ENCODE measurements around the gene NADK2.

The NADK2 gene

GRCh38 chr5:36244076-36244475 lies 2.4 kb upstream of the NADK2 start:
- H3K27me3 ChIP-seq (ENCODE audit: insufficient read depth, low read length): peaks cover 10% of the 10 kb centered on the region
- H3K36me3 ChIP-seq (ENCODE audit: insufficient read depth, low read length): no peaks in the 10 kb centered on the region
- WGBS: 63% methylated on average over 2 of the region's 3 CpGs
- H3K4me1 ChIP-seq (ENCODE audit: insufficient read depth, low read length): peaks cover 18% of the 10 kb centered on the region
- H3K4me3 ChIP-seq (ENCODE audit: low read length): no peak overlapping the region
- no peak overlapping the region for H3K27ac ChIP-seq (ENCODE audit: low read depth, low read length)
- H3K9me3 ChIP-seq (ENCODE audit: insufficient read depth, low read depth, low read length): no peaks in the 10 kb centered on the region
- H3K9ac ChIP-seq (ENCODE audit: low read depth, low read length): no peak overlapping the region

- Histone ChIP-seq H3K9ac (ENCODE audit: low read depth, low read length) (no peak overlapping the region), H3K27me3 (ENCODE audit: insufficient read depth, low read length) (peaks cover 10% of the 10 kb centered on the region), H3K27ac (ENCODE audit: low read depth, low read length) (no peak overlapping the region), H3K36me3 (ENCODE audit: insufficient read depth, low read length) (no peaks in the 10 kb centered on the region), H3K4me3 (ENCODE audit: low read length) (no peak overlapping the region), H3K9me3 (ENCODE audit: insufficient read depth, low read depth, low read length) (no peaks in the 10 kb centered on the region), H3K4me1 (ENCODE audit: insufficient read depth, low read length) (peaks cover 22% of the 10 kb centered on the region)
- WGBS: 96% methylated on average over 1 of the region's 1 CpG
Measured at GRCh38 chr5:36243653-36244052, 1.9 kb upstream of the NADK2 start.

- WGBS: 82% methylated on average over 24 of the region's 24 CpGs
- H3K36me3 ChIP-seq (ENCODE audit: insufficient read depth, low read length): no peaks in the 10 kb centered on the region
- H3K27ac ChIP-seq (ENCODE audit: low read depth, low read length): peak overlapping the region; percentile 62; the same call in 1 of the 2 replicates
- peaks cover 10% of the 10 kb centered on the region for H3K27me3 ChIP-seq (ENCODE audit: insufficient read depth, low read length)
- no peaks in the 10 kb centered on the region for H3K9me3 ChIP-seq (ENCODE audit: insufficient read depth, low read depth, low read length)
- H3K4me3 ChIP-seq (ENCODE audit: low read length): peak overlapping the region; percentile 71
- H3K4me1 ChIP-seq (ENCODE audit: insufficient read depth, low read length): peaks cover 27% of the 10 kb centered on the region
- H3K9ac ChIP-seq (ENCODE audit: low read depth, low read length): peak overlapping the region; percentile 68
Measured at GRCh38 chr5:36242534-36243485, 1.1 kb upstream of the NADK2 start.

- Histone ChIP-seq H3K4me3 (ENCODE audit: low read length) (peak overlapping the region; percentile 71), H3K36me3 (ENCODE audit: insufficient read depth, low read length) (no peaks in the 10 kb centered on the region), H3K9me3 (ENCODE audit: insufficient read depth, low read depth, low read length) (no peaks in the 10 kb centered on the region), H3K9ac (ENCODE audit: low read depth, low read length) (peak overlapping the region; percentile 89), H3K27me3 (ENCODE audit: insufficient read depth, low read length) (peaks cover 10% of the 10 kb centered on the region), H3K27ac (ENCODE audit: low read depth, low read length) (peak overlapping the region; percentile 56), H3K4me1 (ENCODE audit: insufficient read depth, low read length) (peaks cover 27% of the 10 kb centered on the region)
- WGBS: under 1% methylated on average over 61 of the region's 61 CpGs
Measured at GRCh38 chr5:36240779-36241630, 720 bp downstream of the NADK2 start.

GRCh38 chr5:36239370-36240293 lies 2.1 kb downstream of the NADK2 start:
- no peak overlapping the region for H3K27ac ChIP-seq (ENCODE audit: low read depth, low read length)
- H3K27me3 ChIP-seq (ENCODE audit: insufficient read depth, low read length): peaks cover 10% of the 10 kb centered on the region
- 82% methylated on average over 3 of the region's 4 CpGs for WGBS
- H3K36me3 ChIP-seq (ENCODE audit: insufficient read depth, low read length): no peaks in the 10 kb centered on the region
- H3K4me1 ChIP-seq (ENCODE audit: insufficient read depth, low read length): peaks cover 27% of the 10 kb centered on the region
- H3K9me3 ChIP-seq (ENCODE audit: insufficient read depth, low read depth, low read length): no peaks in the 10 kb centered on the region
- no peak overlapping the region for H3K9ac ChIP-seq (ENCODE audit: low read depth, low read length)
- H3K4me3 ChIP-seq (ENCODE audit: low read length): no peak overlapping the region

GRCh38 chr5:36238502-36239295 lies 3.0 kb downstream of the NADK2 start:
- H3K36me3 ChIP-seq (ENCODE audit: insufficient read depth, low read length): no peaks in the 10 kb centered on the region
- WGBS: 37% methylated on average over 1 of the region's 2 CpGs
- no peak overlapping the region for H3K27ac ChIP-seq (ENCODE audit: low read depth, low read length)
- peaks cover 27% of the 10 kb centered on the region for H3K4me1 ChIP-seq (ENCODE audit: insufficient read depth, low read length)
- H3K4me3 ChIP-seq (ENCODE audit: low read length): no peak overlapping the region
- H3K27me3 ChIP-seq (ENCODE audit: insufficient read depth, low read length): peaks cover 10% of the 10 kb centered on the region
- no peaks in the 10 kb centered on the region for H3K9me3 ChIP-seq (ENCODE audit: insufficient read depth, low read depth, low read length)
- no peak overlapping the region for H3K9ac ChIP-seq (ENCODE audit: low read depth, low read length)

GRCh38 chr5:36237751-36238150 lies 4.0 kb downstream of the NADK2 start:
- Histone ChIP-seq H3K27ac (ENCODE audit: low read depth, low read length) (no peak overlapping the region), H3K4me1 (ENCODE audit: insufficient read depth, low read length) (peaks cover 27% of the 10 kb centered on the region), H3K4me3 (ENCODE audit: low read length) (no peak overlapping the region), H3K27me3 (ENCODE audit: insufficient read depth, low read length) (peaks cover 3% of the 10 kb centered on the region), H3K9me3 (ENCODE audit: insufficient read depth, low read depth, low read length) (no peaks in the 10 kb centered on the region), H3K36me3 (ENCODE audit: insufficient read depth, low read length) (no peaks in the 10 kb centered on the region), H3K9ac (ENCODE audit: low read depth, low read length) (no peak overlapping the region)
- WGBS: 91% methylated on average over 2 of the region's 2 CpGs

DNA sequence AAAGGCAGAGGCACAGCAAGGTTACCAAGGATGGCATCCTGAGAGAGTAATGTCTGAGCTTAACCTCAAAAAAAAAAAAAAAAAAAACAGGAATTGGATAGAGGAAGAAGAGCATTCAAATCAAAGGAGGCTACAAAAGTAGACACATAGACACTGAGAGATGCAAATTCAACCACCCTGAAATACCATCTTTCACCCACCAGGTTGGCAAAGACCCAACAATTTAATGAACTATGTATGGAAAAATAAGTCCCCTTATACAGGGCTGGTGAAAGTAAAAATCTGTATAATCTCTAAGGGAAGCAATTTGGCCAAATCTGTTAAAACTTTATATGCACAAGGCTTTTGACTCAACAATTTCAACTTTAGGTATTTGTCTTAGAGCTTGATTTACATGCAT lies 4.9 kb downstream of the NADK2 start:
- Histone ChIP-seq H3K9me3 (ENCODE audit: insufficient read depth, low read depth, low read length) (no peaks in the 10 kb centered on the region), H3K27ac (ENCODE audit: low read depth, low read length) (no peak overlapping the region), H3K27me3 (ENCODE audit: insufficient read depth, low read length) (no peaks in the 10 kb centered on the region), H3K36me3 (ENCODE audit: insufficient read depth, low read length) (no peaks in the 10 kb centered on the region), H3K9ac (ENCODE audit: low read depth, low read length) (no peak overlapping the region), H3K4me1 (ENCODE audit: insufficient read depth, low read length) (peaks cover 24% of the 10 kb centered on the region), H3K4me3 (ENCODE audit: low read length) (no peak overlapping the region)

DNA sequence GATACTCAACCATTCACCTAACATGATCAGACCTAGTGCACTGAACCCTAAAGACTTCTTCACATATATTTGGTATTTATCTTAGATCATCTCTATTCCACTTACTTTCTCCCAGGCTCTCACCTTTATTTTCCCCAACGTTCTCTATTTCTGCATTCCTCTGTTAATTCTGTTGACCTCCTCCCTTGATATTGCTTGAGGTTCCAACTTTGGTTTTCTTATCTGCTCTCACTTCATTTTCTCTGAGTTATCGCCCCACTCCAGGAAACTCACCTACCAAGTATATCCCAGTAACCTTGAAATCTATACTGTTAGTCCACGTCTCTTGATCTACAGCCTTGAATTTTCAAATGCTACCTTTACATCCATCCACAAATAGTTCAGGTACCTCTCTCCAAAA lies 9.2 kb downstream of the NADK2 start:
- H3K27me3 ChIP-seq (ENCODE audit: insufficient read depth, low read length): no peaks in the 10 kb centered on the region
- WGBS: 91% methylated on average over 3 of the region's 3 CpGs
- no peak overlapping the region for H3K4me3 ChIP-seq (ENCODE audit: low read length)
- no peaks in the 10 kb centered on the region for H3K9me3 ChIP-seq (ENCODE audit: insufficient read depth, low read depth, low read length)
- H3K36me3 ChIP-seq (ENCODE audit: insufficient read depth, low read length): no peaks in the 10 kb centered on the region
- H3K27ac ChIP-seq (ENCODE audit: low read depth, low read length): no peak overlapping the region
- H3K9ac ChIP-seq (ENCODE audit: low read depth, low read length): no peak overlapping the region
- H3K4me1 ChIP-seq (ENCODE audit: insufficient read depth, low read length): no peaks in the 10 kb centered on the region; the same call in 1 of the 2 replicates

Data from HUES64 (cell line).